OCI-LY3 (cell line): ENCODE results near the gene ITGB6.

Experiments used
- EZH2phosphoT487 ChIP-seq: fragments of 200-600 bp; shearing (Covaris generic); IDR thresholded peaks from 2 replicates; pipeline ENCODE4 v1.6.1; 2018; ENCODE audit warnings: antibody characterized with exemption, mixed run types, low read depth
- TF ChIP-seq, protein P1 (sequence below): fragments of 200-600, 300-600 bp; sonication (generic); IDR thresholded peaks from 2 replicates; pipeline ENCODE4 v1.5.1; 2014; ENCODE audit warnings: antibody characterized with exemption, low read length, low read depth

DNA sequence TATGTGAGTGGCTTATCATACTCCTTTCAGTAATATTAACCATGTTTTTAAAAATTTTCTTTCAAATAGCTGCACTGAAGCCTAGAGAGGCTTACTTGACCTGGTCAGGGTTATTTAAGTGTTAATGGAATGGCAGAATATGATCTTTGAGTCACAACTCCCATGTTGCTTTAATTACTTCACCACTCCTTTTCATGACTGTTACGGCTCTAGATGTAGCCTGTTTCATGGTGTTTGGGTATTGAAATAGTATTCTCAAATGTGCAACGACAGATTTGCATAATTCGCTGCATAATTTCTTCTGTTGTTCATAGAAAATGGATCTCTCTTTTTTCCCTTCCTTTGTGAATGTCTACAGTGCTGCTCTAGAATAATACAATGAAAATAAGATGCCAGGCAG is 86.1 kb downstream of the ITGB6 start:
- TF ChIP-seq, protein P1, sequence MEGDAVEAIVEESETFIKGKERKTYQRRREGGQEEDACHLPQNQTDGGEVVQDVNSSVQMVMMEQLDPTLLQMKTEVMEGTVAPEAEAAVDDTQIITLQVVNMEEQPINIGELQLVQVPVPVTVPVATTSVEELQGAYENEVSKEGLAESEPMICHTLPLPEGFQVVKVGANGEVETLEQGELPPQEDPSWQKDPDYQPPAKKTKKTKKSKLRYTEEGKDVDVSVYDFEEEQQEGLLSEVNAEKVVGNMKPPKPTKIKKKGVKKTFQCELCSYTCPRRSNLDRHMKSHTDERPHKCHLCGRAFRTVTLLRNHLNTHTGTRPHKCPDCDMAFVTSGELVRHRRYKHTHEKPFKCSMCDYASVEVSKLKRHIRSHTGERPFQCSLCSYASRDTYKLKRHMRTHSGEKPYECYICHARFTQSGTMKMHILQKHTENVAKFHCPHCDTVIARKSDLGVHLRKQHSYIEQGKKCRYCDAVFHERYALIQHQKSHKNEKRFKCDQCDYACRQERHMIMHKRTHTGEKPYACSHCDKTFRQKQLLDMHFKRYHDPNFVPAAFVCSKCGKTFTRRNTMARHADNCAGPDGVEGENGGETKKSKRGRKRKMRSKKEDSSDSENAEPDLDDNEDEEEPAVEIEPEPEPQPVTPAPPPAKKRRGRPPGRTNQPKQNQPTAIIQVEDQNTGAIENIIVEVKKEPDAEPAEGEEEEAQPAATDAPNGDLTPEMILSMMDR: no peak
- no peak for TF ChIP-seq EZH2phosphoT487
